ENCODE data around the gene CCDC197. TPM values are rescaled to one million over a fixed set of nuclear protein-coding genes. Genes with fewer than 3 reads are reported as not detected.

The CCDC197 gene
- total RNA-seq, 1 experiment from 2014 or later = not detected

GRCh38 chr14:93971635-93972027 is 25.5 kb upstream of the CCDC197 start:
- H3K79me2 ChIP-seq (ENCODE audit: insufficient read depth, low read length) = no peaks in the 10 kb centered on the region
- no peak overlapping the region for H3K56ac ChIP-seq (ENCODE audit: insufficient read length, low read depth, low read length)
- DNase-seq = no peak
- no peak overlapping the region for H4K91ac ChIP-seq (ENCODE audit: insufficient read length, low read depth, low read length)
- no peak overlapping the region for H2AFZ ChIP-seq (ENCODE audit: low read length)
- no peak overlapping the region for H2BK20ac ChIP-seq (ENCODE audit: low read depth, low read length, poor library complexity, severe bottlenecking)
- no peak overlapping the region for H2BK5ac ChIP-seq (ENCODE audit: insufficient read length, low read length)
- no peak overlapping the region for H2AK5ac ChIP-seq (ENCODE audit: insufficient read length, low read length)
- no peak overlapping the region for H3K4me2 ChIP-seq (ENCODE audit: insufficient read depth, insufficient read length, low read length)
- H2BK15ac ChIP-seq (ENCODE audit: low read depth, low read length) = no peak overlapping the region
- Mint-ChIP-seq H3K4me3 (no peak overlapping the region), H3K27ac (no peak overlapping the region), H3K27me3 (ENCODE audit: low read depth) (no peaks in the 10 kb centered on the region; the same call in 1 of the 2 replicates), H3K4me1 (peaks cover 11 to 14% of the 10 kb centered on the region in 2 experiments), H3K36me3 (ENCODE audit: insufficient read depth in 1 of 3, low read depth in 3 of 3) (no peaks in the 10 kb centered on the region), H3K9me3 (no peaks in the 10 kb centered on the region)
- no peak overlapping the region for H3K9ac ChIP-seq (ENCODE audit: extremely low read depth, insufficient read length, low read length)
- no peak overlapping the region for H3K18ac ChIP-seq (ENCODE audit: insufficient read length, low read depth, low read length)
- peaks cover 2% of the 10 kb centered on the region for H4K20me1 ChIP-seq (ENCODE audit: control insufficient read depth, insufficient read depth, insufficient read length)
- H4K8ac ChIP-seq (replicated peaks; ENCODE audit: insufficient read length, low read depth, low read length) = no peak overlapping the region
- H3K9me3 ChIP-seq (ENCODE audit: control insufficient read depth, low read depth, low read length) = no peaks in the 10 kb centered on the region
- no peaks in the 10 kb centered on the region for H3K79me1 ChIP-seq (ENCODE audit: insufficient read depth, low read depth, low read length, poor library complexity, severe bottlenecking)
- no peak overlapping the region for H3K23ac ChIP-seq (ENCODE audit: insufficient read length, low read depth, low read length)
- no peak for TF ChIP-seq CTCF (conservative IDR thresholded peaks at IDR 0.05)
- H3K4ac ChIP-seq (ENCODE audit: low read depth, low read length) = no peak overlapping the region
- no peak overlapping the region for H3K27ac ChIP-seq (ENCODE audit: insufficient read length, low read depth, low read length)
- H4K5ac ChIP-seq (ENCODE audit: insufficient read length, low read depth, low read length) = no peak overlapping the region
- no peak overlapping the region for H3T11ph ChIP-seq (ENCODE audit: low read length)
- no peaks in the 10 kb centered on the region for H3K23me2 ChIP-seq (ENCODE audit: insufficient read length, low read depth, low read length, poor library complexity, severe bottlenecking)
- no peaks in the 10 kb centered on the region for H3K27me3 ChIP-seq (ENCODE audit: insufficient read depth, low read length)
- H2BK12ac ChIP-seq (ENCODE audit: insufficient read length, low read depth, low read length) = no peak overlapping the region
- H3K14ac ChIP-seq (ENCODE audit: insufficient read depth, low read length) = no peak overlapping the region
- H2BK120ac ChIP-seq (ENCODE audit: low read depth, low read length, poor library complexity, severe bottlenecking) = no peak overlapping the region
- no CpG with 5 or more reads among the region's 3 CpGs for WGBS (ENCODE audit: extremely low coverage, insufficient read length, low lambda C conversion rate)
- H3K4me1 ChIP-seq (ENCODE audit: insufficient read depth, low read length) = no peaks in the 10 kb centered on the region; the same call in 1 of the 2 replicates

Data from H9 (cell line).